Suprapubic skin (tissue), 4 donors: ENCODE measurements around the gene ADAMTSL2. TPM values are rescaled to one million over a fixed set of nuclear protein-coding genes. Genes with fewer than 3 reads are reported as not detected.

Source experiments
- DNase-seq, 2 donors: peaks; one replicate each; pipeline ENCODE4 v3.0.0-alpha.2; 2019; ENCODE audit warnings: low spot score in 2 of 2
- H3K27ac ChIP-seq: fragments of 200-600 bp; sonication (generic); one replicate; pipeline ENCODE4 v1.5.1; 2019
- H3K27me3 ChIP-seq: fragments of 200-600 bp; sonication (generic); one replicate; pipeline ENCODE4 v1.5.1; 2019
- H3K36me3 ChIP-seq: fragments of 200-600 bp; sonication (generic); one replicate; pipeline ENCODE4 v1.5.1; 2019
- H3K4me1 ChIP-seq: fragments of 200-600 bp; sonication (generic); one replicate; pipeline ENCODE4 v1.5.1; 2019
- H3K4me3 ChIP-seq: fragments of 200-600 bp; sonication (generic); one replicate; pipeline ENCODE4 v1.5.1; 2019; ENCODE audit warnings: mild to moderate bottlenecking
- H3K9me3 ChIP-seq: fragments of 200-600 bp; sonication (generic); one replicate; pipeline ENCODE4 v1.5.1; 2019
- EP300 ChIP-seq: sonication (generic); formaldehyde crosslinking; IDR thresholded peaks from one replicate; pipeline ENCODE4 v1.6.1; 2017; ENCODE audit warnings: antibody characterized with exemption
- POLR2A ChIP-seq, 2 donors: fragments of 450-650 bp; IDR thresholded peaks; one replicate each; pipeline ENCODE4 v1.6.1; 2017; ENCODE audit warnings: antibody characterized with exemption in 2 of 2, mild to moderate bottlenecking in 2 of 2, moderate library complexity in 2 of 2
- POLR2AphosphoS5 ChIP-seq, 3 donors: sonication (generic); formaldehyde crosslinking; IDR thresholded peaks; one replicate each; pipeline ENCODE4 v1.6.1; 2017; ENCODE audit warnings: antibody characterized with exemption in 3 of 3
- WGBS: methylation state at CpG from one replicate; pipeline ENCODE4 v1.1.5; 2018; 5-methylcytosine and 5-hydroxymethylcytosine counted together
- total RNA-seq, 4 donors: library from RNA; depleted of rRNA; stranded (reverse); fragments of >200 nt; gene quantifications; one replicate each; pipeline ENCODE4 v1.1.0, GENCODE V29; 2016
- TF ChIP-seq, protein P1 (sequence below), 2 donors: fragments of 200-600 bp in 1 of 2; fragments of 450-650 bp in 1 of 2; sonication (generic) in 1 of 2; IDR thresholded peaks; one replicate each; pipeline ENCODE4 v1.5.1; 2016 to 2019; ENCODE audit warnings: antibody characterized with exemption in 2 of 2, mild to moderate bottlenecking in 1 of 2, moderate library complexity in 1 of 2

ADAMTSL2 gene
- total RNA-seq, 4 donors from 2014 or later = 0.16 to 0.85 (median 0.46) TPM

DNA sequence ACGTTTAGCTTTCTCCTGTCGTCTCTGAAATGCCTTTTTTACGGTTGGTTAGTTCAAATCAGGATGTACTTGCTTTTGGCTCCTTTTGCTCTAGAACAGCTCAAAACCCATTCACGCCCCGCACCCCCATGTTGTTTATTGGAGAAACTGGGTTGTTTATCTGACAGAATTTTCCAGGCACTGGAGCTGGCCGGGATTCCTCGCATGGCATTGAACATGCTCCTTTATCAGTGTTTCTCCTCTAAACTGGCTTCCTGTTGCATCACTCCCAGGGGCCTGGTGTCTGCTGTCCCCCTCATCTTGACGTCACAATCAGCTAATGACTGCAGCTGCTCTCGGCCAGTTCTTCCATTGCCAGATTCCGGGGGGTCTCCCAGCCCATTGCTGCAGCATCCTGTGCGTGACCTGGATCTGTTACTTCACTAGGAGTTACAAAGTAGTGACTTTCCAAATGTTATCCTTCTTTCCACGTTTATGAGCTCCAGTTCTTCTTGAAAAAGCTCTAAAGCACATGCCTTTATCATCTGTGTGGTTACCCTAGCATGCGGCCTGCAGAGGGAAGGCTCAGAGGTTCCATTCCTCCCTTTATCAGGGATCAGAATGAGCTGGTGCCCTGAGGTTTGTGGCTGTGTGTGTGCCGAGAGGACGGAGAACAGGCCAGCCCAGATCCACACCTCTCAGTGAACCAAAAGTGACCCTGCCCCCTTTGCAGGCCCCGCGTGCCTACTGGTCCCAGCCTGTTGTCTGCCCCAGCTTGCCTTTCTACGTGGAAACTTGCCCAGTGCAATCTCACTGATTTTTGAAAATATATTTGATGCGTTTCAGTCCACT is 47.2 kb downstream of the ADAMTSL2 start:
- Histone ChIP-seq H3K4me3 (no peak overlapping the region), H3K36me3 (no peaks in the 10 kb centered on the region), H3K27me3 (peaks cover 66% of the 10 kb centered on the region), H3K4me1 (peaks cover 22% of the 10 kb centered on the region), H3K27ac (no peak overlapping the region), H3K9me3 (no peaks in the 10 kb centered on the region)
- TF ChIP-seq, protein P1, sequence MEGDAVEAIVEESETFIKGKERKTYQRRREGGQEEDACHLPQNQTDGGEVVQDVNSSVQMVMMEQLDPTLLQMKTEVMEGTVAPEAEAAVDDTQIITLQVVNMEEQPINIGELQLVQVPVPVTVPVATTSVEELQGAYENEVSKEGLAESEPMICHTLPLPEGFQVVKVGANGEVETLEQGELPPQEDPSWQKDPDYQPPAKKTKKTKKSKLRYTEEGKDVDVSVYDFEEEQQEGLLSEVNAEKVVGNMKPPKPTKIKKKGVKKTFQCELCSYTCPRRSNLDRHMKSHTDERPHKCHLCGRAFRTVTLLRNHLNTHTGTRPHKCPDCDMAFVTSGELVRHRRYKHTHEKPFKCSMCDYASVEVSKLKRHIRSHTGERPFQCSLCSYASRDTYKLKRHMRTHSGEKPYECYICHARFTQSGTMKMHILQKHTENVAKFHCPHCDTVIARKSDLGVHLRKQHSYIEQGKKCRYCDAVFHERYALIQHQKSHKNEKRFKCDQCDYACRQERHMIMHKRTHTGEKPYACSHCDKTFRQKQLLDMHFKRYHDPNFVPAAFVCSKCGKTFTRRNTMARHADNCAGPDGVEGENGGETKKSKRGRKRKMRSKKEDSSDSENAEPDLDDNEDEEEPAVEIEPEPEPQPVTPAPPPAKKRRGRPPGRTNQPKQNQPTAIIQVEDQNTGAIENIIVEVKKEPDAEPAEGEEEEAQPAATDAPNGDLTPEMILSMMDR (IDR thresholded peaks at IDR 0.05) = no peak
- no peak for TF ChIP-seq EP300
- TF ChIP-seq POLR2AphosphoS5 (IDR thresholded peaks at IDR 0.05) = no peak
- no peak for TF ChIP-seq POLR2A (IDR thresholded peaks at IDR 0.05)
- no peak for DNase-seq
- WGBS = 79% methylated on average over 19 of the region's 19 CpGs

DNA sequence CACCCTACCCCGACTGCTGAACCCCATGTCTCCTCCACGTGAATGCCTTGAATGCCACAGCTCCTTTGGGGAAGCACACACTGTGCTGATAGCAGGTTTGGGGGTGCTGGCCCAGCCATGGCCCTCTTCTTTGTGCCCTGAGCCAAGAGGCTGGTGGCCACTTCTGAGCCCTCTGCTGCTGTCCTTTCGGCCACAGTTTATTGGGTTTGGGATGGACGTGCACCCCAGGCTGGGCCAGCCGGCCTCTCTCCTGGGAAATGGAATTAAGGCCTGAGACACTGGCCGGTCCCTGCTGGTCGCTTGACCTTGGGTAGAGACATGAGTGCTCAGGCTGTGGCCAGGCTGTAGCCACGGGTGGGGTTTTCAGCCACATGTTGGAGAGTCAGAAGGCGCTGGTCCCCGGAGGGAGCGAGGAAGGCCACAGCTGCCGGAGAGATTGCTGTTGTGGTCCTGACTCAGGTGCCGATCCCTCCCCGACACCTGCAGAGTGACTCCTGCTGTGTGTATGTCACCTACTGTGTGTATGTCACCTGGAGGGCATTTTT is 48.1 kb downstream of the ADAMTSL2 start:
- TF ChIP-seq POLR2AphosphoS5 (IDR thresholded peaks at IDR 0.05) (no peak), EP300 (no peak)
- TF ChIP-seq, protein P1 (IDR thresholded peaks at IDR 0.05) = no peak
- no CpG with 5 or more reads among the region's 14 CpGs for WGBS
- peaks cover 18% of the 10 kb centered on the region for H3K4me1 ChIP-seq
- no peaks in the 10 kb centered on the region for H3K36me3 ChIP-seq
- peaks cover 69% of the 10 kb centered on the region for H3K27me3 ChIP-seq
- H3K4me3 ChIP-seq = no peak overlapping the region
- no peaks in the 10 kb centered on the region for H3K9me3 ChIP-seq
- no peak for DNase-seq
- H3K27ac ChIP-seq = no peak overlapping the region

DNA sequence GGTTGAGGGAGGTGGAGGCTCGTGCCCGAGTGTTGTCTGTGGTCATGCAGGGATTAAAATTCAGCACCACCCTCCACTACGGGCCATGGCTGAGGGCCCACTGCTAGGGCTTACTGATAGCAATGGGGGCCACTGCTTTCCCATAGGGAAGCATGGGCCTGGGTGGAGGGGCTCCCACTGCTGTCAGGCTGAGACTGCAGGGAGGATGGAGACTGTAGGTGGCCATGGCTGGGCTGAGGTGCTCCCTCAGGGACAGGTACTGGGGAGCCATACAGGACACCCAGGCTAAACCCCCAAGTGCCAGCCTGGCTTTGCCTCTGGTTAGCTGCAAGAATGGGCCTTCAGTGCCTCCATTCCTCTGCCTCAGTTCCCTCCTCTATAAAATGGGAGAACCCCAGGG is 48.6 kb downstream of the ADAMTSL2 start:
- no peak for DNase-seq
- Histone ChIP-seq H3K27me3 (peaks cover 75% of the 10 kb centered on the region), H3K4me1 (peaks cover 18% of the 10 kb centered on the region), H3K27ac (no peak overlapping the region), H3K9me3 (no peaks in the 10 kb centered on the region), H3K4me3 (no peak overlapping the region), H3K36me3 (no peaks in the 10 kb centered on the region)
- TF ChIP-seq EP300 (no peak), POLR2AphosphoS5 (IDR thresholded peaks at IDR 0.05) (no peak), POLR2A (IDR thresholded peaks at IDR 0.05) (no peak)
- TF ChIP-seq, protein P1 (IDR thresholded peaks at IDR 0.05) = no peak
- 60% methylated on average over 1 of the region's 3 CpGs for WGBS

DNA sequence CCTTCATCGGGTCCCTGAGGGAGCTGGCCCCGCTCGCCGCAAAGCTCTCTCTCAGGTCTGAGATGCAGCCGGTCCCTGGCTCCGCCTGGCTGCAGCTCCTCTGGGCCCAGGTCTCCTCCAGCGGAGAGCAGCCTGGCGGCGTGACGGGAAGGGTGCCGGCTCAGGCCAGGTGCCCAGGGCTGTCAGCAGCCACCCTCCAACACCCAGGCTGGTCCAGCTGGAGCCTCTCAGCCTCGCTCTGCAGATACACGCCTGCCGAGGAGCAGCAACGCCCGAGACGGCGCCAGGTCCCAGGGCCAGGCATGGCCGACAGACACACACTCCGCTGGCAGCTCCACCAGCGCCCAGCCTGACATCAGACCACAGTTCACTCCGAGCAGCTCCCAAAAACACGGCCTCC is 49.1 kb downstream of the ADAMTSL2 start:
- DNase-seq = no peak
- TF ChIP-seq EP300 (no peak), POLR2A (IDR thresholded peaks at IDR 0.05) (no peak), POLR2AphosphoS5 (IDR thresholded peaks at IDR 0.05) (no peak)
- TF ChIP-seq, protein P1 (IDR thresholded peaks at IDR 0.05) = no peak
- Histone ChIP-seq H3K4me3 (no peak overlapping the region), H3K36me3 (no peaks in the 10 kb centered on the region), H3K4me1 (peaks cover 18% of the 10 kb centered on the region), H3K9me3 (no peaks in the 10 kb centered on the region), H3K27me3 (peaks cover 72% of the 10 kb centered on the region), H3K27ac (no peak overlapping the region)
- WGBS = 73% methylated on average over 8 of the region's 23 CpGs

DNA sequence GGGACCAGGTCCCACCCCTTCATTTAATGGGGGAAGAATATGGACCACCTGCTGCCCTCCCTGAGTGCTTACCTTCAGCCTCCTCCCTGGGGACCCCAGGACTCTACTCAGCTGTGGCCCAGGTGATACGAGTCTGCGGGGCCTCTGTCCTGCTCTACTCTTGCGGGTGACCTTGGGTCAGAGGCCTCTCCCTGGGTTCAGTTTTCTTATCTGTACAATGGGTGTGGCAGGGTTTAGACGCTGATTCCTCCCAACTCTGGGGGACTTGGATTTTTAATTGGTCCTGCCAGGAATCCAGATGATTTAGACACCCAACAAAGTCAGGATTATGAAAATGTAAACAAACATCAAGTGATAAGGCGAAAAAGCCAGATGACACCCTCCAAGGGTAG is 49.7 kb downstream of the ADAMTSL2 start:
- DNase-seq = no peak
- 71% methylated on average over 2 of the region's 5 CpGs for WGBS
- Histone ChIP-seq H3K9me3 (no peaks in the 10 kb centered on the region), H3K4me3 (no peak overlapping the region), H3K27ac (no peak overlapping the region), H3K4me1 (peaks cover 18% of the 10 kb centered on the region), H3K36me3 (no peaks in the 10 kb centered on the region), H3K27me3 (peaks cover 67% of the 10 kb centered on the region)
- no peak for TF ChIP-seq POLR2AphosphoS5 (IDR thresholded peaks at IDR 0.05)
- TF ChIP-seq EP300 = no peak
- TF ChIP-seq, protein P1 (IDR thresholded peaks at IDR 0.05) = no peak
- no peak for TF ChIP-seq POLR2A (IDR thresholded peaks at IDR 0.05)
